Measurements from ENCODE around the gene FBXO42. TPM values are rescaled to one million over a fixed set of nuclear protein-coding genes. Genes with fewer than 3 reads are reported as not detected.
"Not testable (repeated sequence)": the region's sequence is repeated elsewhere in the genome, so short reads cannot be mapped to it uniquely, and the experiment has no call there.

FBXO42 gene
- total RNA-seq, 1 experiment from 2014 or later, result 28.2 TPM

DNA sequence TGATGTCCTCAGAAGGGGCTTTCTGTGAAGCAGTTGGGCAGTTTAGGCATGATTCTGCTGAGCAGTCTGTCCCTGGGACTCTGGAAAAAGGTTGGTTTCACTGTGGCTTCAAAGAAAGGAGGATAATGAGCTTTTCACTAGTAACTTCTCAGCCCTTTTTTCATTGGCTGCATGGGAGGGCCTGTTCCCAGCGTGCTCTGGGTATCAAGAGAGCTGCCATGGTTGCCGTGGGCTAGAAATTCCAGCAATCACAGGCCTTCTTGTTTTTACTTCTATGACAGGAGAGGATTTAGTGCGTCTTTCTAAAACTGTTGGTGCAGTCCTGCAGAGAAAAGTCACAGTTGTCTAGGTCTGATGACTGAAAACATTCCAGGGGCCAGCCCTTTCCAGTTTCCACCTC lies 22.0 kb upstream of the FBXO42 start:
- no peak for DNase-seq (ENCODE audit: low spot score)
- in situ Hi-C loops (cut with HindIII; ENCODE audit: low sequenced_read_pairs), result no loop called here

DNA sequence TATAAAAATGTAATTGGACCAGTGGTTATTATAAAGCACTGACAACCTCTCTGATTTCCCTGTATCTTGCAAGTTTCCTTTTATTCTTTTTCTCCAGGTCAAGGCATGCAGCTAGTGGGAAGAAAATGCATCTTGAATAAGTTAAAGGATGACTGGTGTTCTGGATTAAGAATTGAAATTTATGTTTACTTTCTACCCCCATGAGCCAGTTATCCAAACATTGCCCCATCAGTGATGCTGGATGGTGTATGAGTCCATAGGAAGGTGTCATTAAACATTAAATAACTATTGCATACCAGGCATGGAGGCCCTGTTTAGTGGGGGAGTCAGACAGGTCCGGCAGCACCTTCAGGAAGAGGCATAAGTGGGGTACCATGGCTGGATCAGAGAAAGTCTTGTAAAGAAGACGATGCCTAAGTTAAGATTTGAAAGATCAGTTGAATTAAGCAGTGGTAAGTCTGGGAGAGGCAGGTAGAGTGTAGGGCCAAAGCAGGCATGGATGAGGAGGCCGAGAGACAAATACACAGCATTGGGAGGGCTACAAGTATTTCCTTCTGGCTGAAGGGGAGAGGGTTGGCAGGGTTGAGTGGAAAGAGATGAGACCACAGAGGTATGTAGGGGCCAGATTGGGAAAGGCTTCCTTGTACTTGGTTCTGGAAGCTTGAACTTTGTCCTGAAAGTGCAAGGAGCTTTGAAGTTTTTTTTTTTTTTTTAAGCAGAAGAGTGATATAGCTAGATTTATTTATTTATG lies 20.4 kb upstream of the FBXO42 start:
- DNase-seq (ENCODE audit: low spot score), result no peak
- in situ Hi-C loops (cut with HindIII; ENCODE audit: low sequenced_read_pairs), result no loop called here

- in situ Hi-C loops (cut with HindIII; ENCODE audit: low sequenced_read_pairs), result no loop called here
- DNase-seq (ENCODE audit: low spot score), result no peak
Measured at GRCh38 chr1:16371725-16372124, 19.4 kb upstream of the FBXO42 start.

DNA sequence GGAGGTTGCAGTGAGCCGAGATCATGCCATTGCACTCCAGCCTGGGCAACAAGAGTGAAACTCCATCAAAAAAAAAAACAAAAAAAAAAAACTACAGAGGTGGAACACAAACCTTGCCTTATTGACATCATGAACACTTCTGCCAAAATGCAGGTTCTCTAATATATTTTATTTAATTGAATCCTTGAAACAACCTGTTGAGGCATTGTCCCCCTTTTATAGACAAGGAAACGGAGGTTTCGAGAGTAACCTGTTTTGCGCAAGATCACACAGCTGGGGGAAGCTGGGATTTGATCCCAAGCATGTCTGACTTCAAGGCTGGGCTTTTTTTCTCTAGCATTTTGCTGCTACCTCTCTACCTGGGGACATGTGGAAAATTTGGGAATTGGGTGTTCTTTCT lies 17.5 kb upstream of the FBXO42 start:
- no peak for DNase-seq (ENCODE audit: low spot score)
- in situ Hi-C loops (cut with HindIII; ENCODE audit: low sequenced_read_pairs), result no loop called here

- in situ Hi-C loops (cut with HindIII; ENCODE audit: low sequenced_read_pairs), result no loop called here
- DNase-seq (ENCODE audit: low spot score), result no peak
Measured at GRCh38 chr1:16367968-16368890, 15.9 kb upstream of the FBXO42 start.

- in situ Hi-C loops (cut with HindIII; ENCODE audit: low sequenced_read_pairs), result no loop called here
- peak; percentile 85 for DNase-seq (ENCODE audit: low spot score)
Measured at GRCh38 chr1:16367258-16367967, 15.1 kb upstream of the FBXO42 start.

GRCh38 chr1:16366722-16367257 lies 14.5 kb upstream of the FBXO42 start, which contains the start of gene SZRD1:
SZRD1 (plus strand) TSS chr1:16367242; CDS start chr1:16367258, 16 bp downstream.
- peak; percentile 99 for DNase-seq (ENCODE audit: low spot score)
- in situ Hi-C loops (cut with HindIII; ENCODE audit: low sequenced_read_pairs), result no loop called here

DNA sequence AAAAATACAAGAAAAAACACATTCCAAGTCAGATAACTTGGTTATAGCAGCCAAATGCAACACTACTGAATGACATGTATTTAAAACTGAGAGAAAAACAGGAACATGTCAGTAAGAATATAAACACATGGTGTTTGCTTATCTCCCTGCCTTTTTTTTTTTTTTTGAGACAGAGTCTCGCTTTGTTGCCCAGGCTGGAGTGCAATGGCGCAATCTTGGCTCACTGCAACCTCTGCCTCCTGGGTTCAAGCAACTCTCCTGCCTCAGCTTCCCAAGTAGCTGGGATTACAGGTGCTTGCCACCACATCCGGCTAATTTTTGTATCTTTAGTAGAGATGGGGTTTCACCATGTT lies 12.8 kb upstream of the FBXO42 start:
- not testable (repeated sequence) for DNase-seq (ENCODE audit: low spot score)

DNA sequence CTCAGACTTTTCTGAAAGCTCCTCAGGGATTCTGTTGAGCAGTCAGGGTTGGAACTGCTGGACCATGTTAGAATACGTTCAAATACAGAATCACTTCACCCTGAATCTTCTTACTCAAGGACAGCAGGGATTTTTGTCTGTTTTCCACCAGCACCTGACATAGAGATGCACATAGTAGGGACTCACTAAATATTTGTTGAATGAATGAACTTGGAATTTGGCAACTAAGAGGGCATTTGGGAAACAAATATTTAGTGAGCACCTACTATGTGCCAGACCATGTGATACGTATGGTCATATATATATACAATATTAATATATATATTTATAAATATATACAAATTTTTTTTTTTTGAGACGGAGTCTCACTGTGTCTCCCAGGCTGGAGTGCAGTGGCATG lies 4.6 kb upstream of the FBXO42 start:
- in situ Hi-C loops (cut with HindIII; ENCODE audit: low sequenced_read_pairs), result no loop called here
- DNase-seq (ENCODE audit: low spot score), result no peak

More for the DNA sequence above, 12.8 kb upstream of the FBXO42 start:
- in situ Hi-C loops (cut with HindIII; ENCODE audit: low sequenced_read_pairs), result not testable (repeated sequence)

GRCh38 chr1:16354619-16355018 lies 2.3 kb upstream of the FBXO42 start:
- no peak for DNase-seq (ENCODE audit: low spot score)
- in situ Hi-C loops (cut with HindIII; ENCODE audit: low sequenced_read_pairs), result no loop called here

DNA sequence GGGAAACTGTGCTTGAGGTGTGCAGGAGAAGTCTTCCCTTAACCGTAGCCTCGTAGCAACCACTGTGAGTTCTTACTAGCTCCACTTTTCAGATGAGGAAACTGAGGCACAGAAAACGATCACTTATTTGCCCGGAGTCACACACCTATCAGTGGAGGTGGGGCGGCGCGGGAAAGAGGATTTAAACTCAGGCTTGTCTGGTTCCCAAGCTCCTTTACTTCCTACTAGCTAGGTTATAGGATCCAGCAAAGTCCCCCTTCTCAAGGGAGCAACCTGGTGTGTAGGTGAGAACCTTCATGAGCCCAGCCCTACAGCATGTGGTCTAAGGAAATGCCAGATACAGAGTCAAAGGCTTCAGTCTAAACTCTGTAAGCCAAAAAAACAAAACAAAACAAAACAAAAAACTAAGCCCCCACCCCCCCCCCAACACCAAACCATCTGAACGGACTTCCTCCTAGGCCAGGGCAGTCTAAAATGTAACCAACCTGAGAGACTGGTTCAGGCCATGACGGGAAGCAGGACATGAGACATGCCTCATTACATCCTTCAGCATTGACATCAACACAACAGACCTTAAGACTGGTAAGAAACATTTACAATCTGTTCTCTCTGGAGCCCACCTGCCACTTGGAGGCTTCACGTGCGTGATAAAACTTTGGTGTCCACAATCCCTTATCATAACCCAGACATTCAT lies 709 bp upstream of the FBXO42 start:
- in situ Hi-C loops (cut with HindIII; ENCODE audit: low sequenced_read_pairs), result no loop called here
- DNase-seq (ENCODE audit: low spot score), result no peak

GRCh38 chr1:16351456-16351993 lies 755 bp downstream of the FBXO42 start:
- in situ Hi-C loops (cut with HindIII; ENCODE audit: low sequenced_read_pairs), result no loop called here
- DNase-seq (ENCODE audit: low spot score), result peak; percentile 51

- in situ Hi-C loops (cut with HindIII; ENCODE audit: low sequenced_read_pairs), result no loop called here
- DNase-seq (ENCODE audit: low spot score), result no peak
Measured at GRCh38 chr1:16349847-16350406, 2.4 kb downstream of the FBXO42 start.

- no peak for DNase-seq (ENCODE audit: low spot score)
- in situ Hi-C loops (cut with HindIII; ENCODE audit: low sequenced_read_pairs), result no loop called here
Measured at GRCh38 chr1:16348414-16349182, 3.7 kb downstream of the FBXO42 start.

DNA sequence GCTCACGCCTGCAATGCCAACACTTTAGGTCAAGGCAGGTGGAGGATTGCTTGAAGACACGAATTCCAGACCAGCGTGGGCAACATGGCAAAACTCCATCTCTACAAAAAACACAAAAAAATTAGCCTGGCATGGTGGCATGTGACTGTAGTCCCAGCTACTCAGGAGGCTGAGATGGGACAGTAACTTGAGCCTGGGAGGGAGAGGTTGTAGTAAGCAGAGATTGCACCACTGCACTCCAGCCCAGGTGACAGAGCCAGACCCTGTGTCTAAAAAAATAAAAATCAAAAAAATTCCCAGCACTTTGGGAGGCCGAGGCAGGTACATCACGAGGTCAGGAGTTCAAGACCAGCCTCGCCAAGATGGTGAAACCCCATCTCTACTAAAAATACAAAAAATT lies 9.0 kb downstream of the FBXO42 start:
- DNase-seq (ENCODE audit: low spot score); in situ Hi-C loops (cut with HindIII; ENCODE audit: low sequenced_read_pairs): not testable (repeated sequence)

- no peak for DNase-seq (ENCODE audit: low spot score)
- in situ Hi-C loops (cut with HindIII; ENCODE audit: low sequenced_read_pairs), result no loop called here
Measured at GRCh38 chr1:16342331-16343062, 9.8 kb downstream of the FBXO42 start.

GRCh38 chr1:16340673-16341072 lies 11.6 kb downstream of the FBXO42 start:
- no peak for DNase-seq (ENCODE audit: low spot score)
- in situ Hi-C loops (cut with HindIII; ENCODE audit: low sequenced_read_pairs), result no loop called here
